ENCODE measurements around the gene CLDND2.
A peak's percentile ranks its signal among the peaks of the same experiment; 100 is the strongest.

Gene CLDND2

DNA sequence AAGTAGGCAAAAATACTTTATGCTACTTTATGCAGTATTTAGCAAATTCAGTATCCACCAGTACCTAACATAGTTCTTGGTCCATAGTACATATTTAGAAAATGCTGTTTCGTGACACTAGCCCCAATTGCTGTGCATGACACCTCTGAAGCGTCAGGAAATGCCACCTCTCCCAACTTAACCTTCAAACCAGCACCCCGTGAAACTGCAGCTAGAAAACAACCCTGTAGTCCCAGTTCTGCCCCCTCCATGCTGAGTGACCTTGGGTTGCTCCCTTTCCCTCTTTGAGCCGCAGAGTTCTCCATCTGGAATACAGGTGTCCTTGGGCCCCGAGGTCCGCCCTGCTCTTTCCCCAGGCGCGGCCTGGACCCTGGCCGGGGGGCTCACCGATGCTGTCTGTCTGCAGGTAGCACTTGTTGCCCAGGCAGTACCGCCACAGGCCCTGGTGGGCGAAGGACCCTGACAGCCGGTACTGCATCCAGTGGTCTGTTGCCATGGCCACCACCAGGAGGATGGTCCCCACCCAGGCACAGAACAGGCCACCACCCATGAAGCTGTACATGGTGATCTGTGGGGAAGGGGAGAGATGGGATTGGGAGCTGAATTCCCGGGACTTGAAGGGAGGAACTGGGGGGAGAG is 18.2 kb upstream of the CLDND2 start:
- no peak for TF ChIP-seq ZBTB7A (tag by site-specific recombination; IDR thresholded peaks at IDR 0.05; ENCODE audit: low read depth)
- peak; percentile 58 for TF ChIP-seq SCRT2 (tag by site-specific recombination; IDR thresholded peaks at IDR 0.05)
- no peak for TF ChIP-seq ZNF121 (tag by site-specific recombination; IDR thresholded peaks at IDR 0.05)
- TF ChIP-seq, protein P1, sequence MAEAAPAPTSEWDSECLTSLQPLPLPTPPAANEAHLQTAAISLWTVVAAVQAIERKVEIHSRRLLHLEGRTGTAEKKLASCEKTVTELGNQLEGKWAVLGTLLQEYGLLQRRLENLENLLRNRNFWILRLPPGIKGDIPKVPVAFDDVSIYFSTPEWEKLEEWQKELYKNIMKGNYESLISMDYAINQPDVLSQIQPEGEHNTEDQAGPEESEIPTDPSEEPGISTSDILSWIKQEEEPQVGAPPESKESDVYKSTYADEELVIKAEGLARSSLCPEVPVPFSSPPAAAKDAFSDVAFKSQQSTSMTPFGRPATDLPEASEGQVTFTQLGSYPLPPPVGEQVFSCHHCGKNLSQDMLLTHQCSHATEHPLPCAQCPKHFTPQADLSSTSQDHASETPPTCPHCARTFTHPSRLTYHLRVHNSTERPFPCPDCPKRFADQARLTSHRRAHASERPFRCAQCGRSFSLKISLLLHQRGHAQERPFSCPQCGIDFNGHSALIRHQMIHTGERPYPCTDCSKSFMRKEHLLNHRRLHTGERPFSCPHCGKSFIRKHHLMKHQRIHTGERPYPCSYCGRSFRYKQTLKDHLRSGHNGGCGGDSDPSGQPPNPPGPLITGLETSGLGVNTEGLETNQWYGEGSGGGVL (tag by site-specific recombination; IDR thresholded peaks at IDR 0.05): no peak
- TF ChIP-seq ZNF433 (tag by site-specific recombination; IDR thresholded peaks at IDR 0.05; ENCODE audit: low read depth): no peak
- TF ChIP-seq ZNF624 (tag by site-specific recombination; IDR thresholded peaks at IDR 0.05): no peak
- no peaks in the 10 kb centered on the region for H3K9me3 ChIP-seq (ENCODE audit: control insufficient read depth, insufficient read depth, low read depth, low read length)
- no peak overlapping the region for H3K27ac ChIP-seq (ENCODE audit: extremely low read depth, low read depth, low read length)
- CTCF ChIA-PET: no interaction called here
- no peaks in the 10 kb centered on the region for H3K4me1 ChIP-seq (ENCODE audit: control insufficient read depth, insufficient read depth, low read length)
- no peak overlapping the region for H3K4me3 ChIP-seq (ENCODE audit: low read depth, low read length)
- no peaks in the 10 kb centered on the region for H3K36me3 ChIP-seq (ENCODE audit: control insufficient read depth in 2 of 2, insufficient read depth in 1 of 2, low read length in 2 of 2)
- POLR2A ChIA-PET: interaction anchor here (1.1 kb wide), 1 partner anchor 48 kb away, joined by 3 read pairs; no protein-coding TSS in a partner anchor

DNA sequence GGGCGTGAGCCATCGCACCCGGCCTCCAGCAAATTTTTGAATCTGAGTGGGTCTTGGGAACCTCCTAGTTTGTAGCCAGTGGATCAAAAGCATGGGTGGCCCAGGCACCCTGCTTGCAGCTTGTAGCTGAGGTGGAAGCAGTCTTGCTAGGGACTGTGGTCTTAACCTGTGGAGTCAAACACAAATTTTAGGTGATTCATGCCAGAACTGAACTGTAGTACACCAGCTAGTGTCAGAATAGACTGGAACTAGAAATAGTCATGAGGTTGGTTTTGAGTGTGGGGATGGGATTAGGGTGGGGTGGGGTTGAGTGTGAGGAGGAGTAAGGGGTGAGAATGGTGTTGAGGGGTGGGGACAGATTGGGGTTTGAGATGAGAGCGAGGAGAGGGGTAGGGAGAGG is 13.2 kb upstream of the CLDND2 start:
- ChIA-PET POLR2A (interaction anchor here (1.3 kb wide), 1 partner anchor 42 kb away, joined by 3 read pairs; no protein-coding TSS in a partner anchor), CTCF (interaction anchor here (0.7 to 1.8 kb wide), 2 partner anchors 12 to 16 kb away, joined by 3 to 7 read pairs; no protein-coding TSS in a partner anchor)
- no peaks in the 10 kb centered on the region for H3K36me3 ChIP-seq (ENCODE audit: control insufficient read depth in 2 of 2, insufficient read depth in 1 of 2, low read length in 2 of 2)
- no peak overlapping the region for H3K4me3 ChIP-seq (ENCODE audit: low read depth, low read length)
- H3K27ac ChIP-seq (ENCODE audit: extremely low read depth, low read depth, low read length): no peak overlapping the region
- no peaks in the 10 kb centered on the region for H3K9me3 ChIP-seq (ENCODE audit: control insufficient read depth, insufficient read depth, low read depth, low read length)
- TF ChIP-seq ZIC2 (tag by site-specific recombination; IDR thresholded peaks at IDR 0.05) (no peak), GLI4 (tag by site-specific recombination; IDR thresholded peaks at IDR 0.05) (no peak), ZNF561 (tag by site-specific recombination; IDR thresholded peaks at IDR 0.05; ENCODE audit: borderline replicate concordance) (no peak), ZNF529 (tag by site-specific recombination; IDR thresholded peaks at IDR 0.05; ENCODE audit: insufficient replicate concordance) (no peak), ZSCAN23 (tag by site-specific recombination; IDR thresholded peaks at IDR 0.05) (no peak), ZBTB20 (tag by site-specific recombination; IDR thresholded peaks at IDR 0.05) (no peak), TCF7L2 (IDR thresholded peaks at IDR 0.05; ENCODE audit: borderline replicate concordance, low read depth, low read length) (no peak)
- TF ChIP-seq, protein P2, sequence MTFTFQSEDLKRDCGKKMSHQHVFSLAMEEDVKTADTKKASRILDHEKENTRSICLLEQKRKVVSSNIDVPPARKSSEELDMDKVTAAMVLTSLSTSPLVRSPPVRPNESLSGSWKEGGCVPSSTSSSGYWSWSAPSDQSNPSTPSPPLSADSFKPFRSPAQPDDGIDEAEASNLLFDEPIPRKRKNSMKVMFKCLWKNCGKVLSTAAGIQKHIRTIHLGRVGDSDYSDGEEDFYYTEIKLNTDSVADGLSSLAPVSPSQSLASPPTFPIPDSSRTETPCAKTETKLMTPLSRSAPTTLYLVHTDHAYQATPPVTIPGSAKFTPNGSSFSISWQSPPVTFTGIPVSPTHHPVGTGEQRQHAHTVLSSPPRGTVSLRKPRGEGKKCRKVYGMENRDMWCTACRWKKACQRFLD (tag by site-specific recombination; IDR thresholded peaks at IDR 0.05): no peak
- TF ChIP-seq, protein P3, sequence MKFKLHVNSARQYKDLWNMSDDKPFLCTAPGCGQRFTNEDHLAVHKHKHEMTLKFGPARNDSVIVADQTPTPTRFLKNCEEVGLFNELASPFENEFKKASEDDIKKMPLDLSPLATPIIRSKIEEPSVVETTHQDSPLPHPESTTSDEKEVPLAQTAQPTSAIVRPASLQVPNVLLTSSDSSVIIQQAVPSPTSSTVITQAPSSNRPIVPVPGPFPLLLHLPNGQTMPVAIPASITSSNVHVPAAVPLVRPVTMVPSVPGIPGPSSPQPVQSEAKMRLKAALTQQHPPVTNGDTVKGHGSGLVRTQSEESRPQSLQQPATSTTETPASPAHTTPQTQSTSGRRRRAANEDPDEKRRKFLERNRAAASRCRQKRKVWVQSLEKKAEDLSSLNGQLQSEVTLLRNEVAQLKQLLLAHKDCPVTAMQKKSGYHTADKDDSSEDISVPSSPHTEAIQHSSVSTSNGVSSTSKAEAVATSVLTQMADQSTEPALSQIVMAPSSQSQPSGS (tag by site-specific recombination; IDR thresholded peaks at IDR 0.05; ENCODE audit: low read depth): no peak
- no peaks in the 10 kb centered on the region for H3K4me1 ChIP-seq (ENCODE audit: control insufficient read depth, insufficient read depth, low read length)

DNA sequence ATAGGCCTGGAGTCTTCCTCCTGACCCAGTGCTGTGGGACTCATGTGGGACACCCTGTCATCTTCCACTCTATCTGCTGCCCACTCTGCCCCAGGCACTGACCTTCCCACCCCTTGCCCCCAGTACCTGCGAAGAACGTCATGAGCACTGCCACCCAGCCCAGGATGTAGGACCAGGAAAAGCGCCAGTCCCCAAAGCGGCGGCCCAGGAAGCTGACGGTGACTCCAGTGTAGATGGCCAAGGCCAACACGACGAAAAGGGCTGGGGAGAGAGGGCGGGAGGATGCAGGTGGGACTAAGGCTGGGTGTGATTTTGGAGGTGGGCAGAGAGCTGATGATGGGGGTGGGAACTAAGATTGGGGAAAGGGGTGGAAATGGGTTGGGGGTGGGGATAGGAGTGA is 11.6 kb upstream of the CLDND2 start:
- Histone ChIP-seq H3K9me3 (ENCODE audit: control insufficient read depth, insufficient read depth, low read depth, low read length) (no peaks in the 10 kb centered on the region), H3K36me3 (ENCODE audit: control insufficient read depth in 2 of 2, insufficient read depth in 1 of 2, low read length in 2 of 2) (no peaks in the 10 kb centered on the region), H3K4me3 (ENCODE audit: low read depth, low read length) (no peak overlapping the region), H3K4me1 (ENCODE audit: control insufficient read depth, insufficient read depth, low read length) (no peaks in the 10 kb centered on the region), H3K27ac (ENCODE audit: extremely low read depth, low read depth, low read length) (no peak overlapping the region)
- POLR2A ChIA-PET: interaction anchor here (1.4 kb wide), 1 partner anchor 13 kb away, joined by 4 read pairs; no protein-coding TSS in a partner anchor
- CTCF ChIA-PET: interaction anchor here (1.2 to 1.8 kb wide), 2 partner anchors 14 to 27 kb away, joined by 7 read pairs; no protein-coding TSS in a partner anchor
- TF ChIP-seq ZNF138 (tag by site-specific recombination; IDR thresholded peaks at IDR 0.05; ENCODE audit: borderline replicate concordance): no peak
- TF ChIP-seq ZNF266 (tag by site-specific recombination; IDR thresholded peaks at IDR 0.05; ENCODE audit: low read depth): no peak
- no peak for TF ChIP-seq GLIS2 (tag by site-specific recombination; IDR thresholded peaks at IDR 0.05)
- no peak for TF ChIP-seq ZNF354C (tag by site-specific recombination; IDR thresholded peaks at IDR 0.05; ENCODE audit: borderline replicate concordance, low read depth)
- no peak for TF ChIP-seq ZNF341 (tag by site-specific recombination; IDR thresholded peaks at IDR 0.05; ENCODE audit: low read depth)
- no peak for TF ChIP-seq KLF1 (tag by site-specific recombination; IDR thresholded peaks at IDR 0.05)
- no peak for TF ChIP-seq ZNF658 (tag by site-specific recombination; IDR thresholded peaks at IDR 0.05)
- TF ChIP-seq, protein P4, sequence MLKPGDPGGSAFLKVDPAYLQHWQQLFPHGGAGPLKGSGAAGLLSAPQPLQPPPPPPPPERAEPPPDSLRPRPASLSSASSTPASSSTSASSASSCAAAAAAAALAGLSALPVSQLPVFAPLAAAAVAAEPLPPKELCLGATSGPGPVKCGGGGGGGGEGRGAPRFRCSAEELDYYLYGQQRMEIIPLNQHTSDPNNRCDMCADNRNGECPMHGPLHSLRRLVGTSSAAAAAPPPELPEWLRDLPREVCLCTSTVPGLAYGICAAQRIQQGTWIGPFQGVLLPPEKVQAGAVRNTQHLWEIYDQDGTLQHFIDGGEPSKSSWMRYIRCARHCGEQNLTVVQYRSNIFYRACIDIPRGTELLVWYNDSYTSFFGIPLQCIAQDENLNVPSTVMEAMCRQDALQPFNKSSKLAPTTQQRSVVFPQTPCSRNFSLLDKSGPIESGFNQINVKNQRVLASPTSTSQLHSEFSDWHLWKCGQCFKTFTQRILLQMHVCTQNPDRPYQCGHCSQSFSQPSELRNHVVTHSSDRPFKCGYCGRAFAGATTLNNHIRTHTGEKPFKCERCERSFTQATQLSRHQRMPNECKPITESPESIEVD (tag by site-specific recombination; IDR thresholded peaks at IDR 0.05): no peak
- no peak for TF ChIP-seq ZNF121 (tag by site-specific recombination; IDR thresholded peaks at IDR 0.05)
- no peak for TF ChIP-seq ZNF174 (tag by site-specific recombination; IDR thresholded peaks at IDR 0.05)
- TF ChIP-seq ZNF157 (tag by site-specific recombination; IDR thresholded peaks at IDR 0.05): no peak
